GM19455 (cell line): ENCODE results near the gene SDF2L1.
"Not testable (repeated sequence)": the region's sequence is repeated elsewhere in the genome, so short reads cannot be mapped to it uniquely, and the experiment has no call there.

ENCODE experiments used
- ATAC-seq: cut with Tn5 transposase; IDR thresholded peaks from one replicate; pipeline ENCODE4 v1.9.1; 2021; ENCODE audit not compliant: unreplicated experiment

The SDF2L1 gene

GRCh38 chr22:21684492-21685163, 42.5 kb downstream of the SDF2L1 start:
- ATAC-seq: no peak

GRCh38 chr22:21685164-21685513, 43.0 kb downstream of the SDF2L1 start:
- no peak for ATAC-seq

GRCh38 chr22:21686193-21686608, 44.1 kb downstream of the SDF2L1 start:
- ATAC-seq: no peak

- no peak for ATAC-seq
These were observed 44.7 kb downstream of the SDF2L1 start for GRCh38 chr22:21686634-21687393.

- no peak for ATAC-seq
These were observed 45.7 kb downstream of the SDF2L1 start for GRCh38 chr22:21687685-21688259.

GRCh38 chr22:21688341-21688705, 46.2 kb downstream of the SDF2L1 start:
- ATAC-seq: no peak

- no peak for ATAC-seq
These were observed 46.7 kb downstream of the SDF2L1 start for GRCh38 chr22:21688706-21689381.

GRCh38 chr22:21690401-21690801, 48.3 kb downstream of the SDF2L1 start:
- ATAC-seq: no peak

- ATAC-seq: no peak
These were observed 49.7 kb downstream of the SDF2L1 start for GRCh38 chr22:21691816-21692215.

GRCh38 chr22:21692856-21693255, 50.8 kb downstream of the SDF2L1 start:
- ATAC-seq: not testable (repeated sequence)

- no peak for ATAC-seq
These were observed 51.4 kb downstream of the SDF2L1 start for GRCh38 chr22:21693333-21693998.
